ENCODE results near the gene CCR6. TPM values are rescaled to one million over a fixed set of nuclear protein-coding genes. Genes with fewer than 3 reads are reported as not detected.
A peak's percentile ranks its signal among the peaks of the same experiment; 100 is the strongest.

CCR6 gene
- total RNA-seq, 1 experiment from 2014 or later = not detected

DNA sequence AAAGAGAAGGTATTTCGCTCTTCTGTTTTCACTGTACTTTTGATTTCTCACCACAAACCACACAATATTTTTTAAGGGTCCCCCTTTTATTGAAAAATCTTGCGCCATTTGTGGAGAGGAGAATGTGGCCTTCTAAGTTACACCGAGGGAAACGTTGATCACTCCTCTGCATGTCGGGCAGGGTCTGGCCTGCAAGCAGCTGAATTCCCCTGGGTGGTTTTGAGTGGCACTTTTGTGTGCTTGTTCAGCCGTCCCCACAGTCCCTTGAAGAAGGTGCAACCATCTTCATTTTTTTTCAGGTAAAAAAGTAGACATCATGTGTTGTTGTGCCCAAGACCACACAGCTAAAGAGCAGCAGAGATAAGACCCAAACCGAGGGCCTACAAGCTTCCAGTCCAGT lies 28.8 kb downstream of the CCR6 start:
- Histone ChIP-seq H3K4me2 (ENCODE audit: insufficient read depth, insufficient read length, low read length) (no peak overlapping the region), H2BK120ac (ENCODE audit: low read depth, low read length, poor library complexity, severe bottlenecking) (no peak overlapping the region), H4K20me1 (ENCODE audit: control insufficient read depth, insufficient read depth, insufficient read length) (no peaks in the 10 kb centered on the region), H3K56ac (ENCODE audit: insufficient read length, low read depth, low read length) (no peak overlapping the region), H3K4ac (ENCODE audit: low read depth, low read length) (no peak overlapping the region), H2AFZ (ENCODE audit: low read length) (no peak overlapping the region), H3T11ph (ENCODE audit: low read length) (no peak overlapping the region), H3K79me1 (ENCODE audit: insufficient read depth, low read depth, low read length, poor library complexity, severe bottlenecking) (no peaks in the 10 kb centered on the region), H2BK12ac (ENCODE audit: insufficient read length, low read depth, low read length) (no peak overlapping the region), H3K9me3 (ENCODE audit: control insufficient read depth, low read depth, low read length) (no peaks in the 10 kb centered on the region), H3K27ac (ENCODE audit: insufficient read length, low read depth, low read length) (no peak overlapping the region), H3K23ac (ENCODE audit: insufficient read length, low read depth, low read length) (no peak overlapping the region), H2BK15ac (ENCODE audit: low read depth, low read length) (no peak overlapping the region), H3K14ac (ENCODE audit: insufficient read depth, low read length) (no peak overlapping the region), H4K91ac (ENCODE audit: insufficient read length, low read depth, low read length) (no peak overlapping the region), H3K23me2 (ENCODE audit: insufficient read length, low read depth, low read length, poor library complexity, severe bottlenecking) (no peaks in the 10 kb centered on the region), H3K18ac (ENCODE audit: insufficient read length, low read depth, low read length) (peak overlapping the region; percentile 14), H3K4me1 (ENCODE audit: insufficient read depth, low read length) (peaks cover 14% of the 10 kb centered on the region), H3K27me3 (ENCODE audit: insufficient read depth, low read length) (no peaks in the 10 kb centered on the region; the same call in 1 of the 2 replicates), H3K79me2 (ENCODE audit: insufficient read depth, low read length) (no peaks in the 10 kb centered on the region), H2AK5ac (ENCODE audit: insufficient read length, low read length) (no peak overlapping the region), H3K9ac (ENCODE audit: extremely low read depth, insufficient read length, low read length) (no peak overlapping the region), H2BK5ac (ENCODE audit: insufficient read length, low read length) (no peak overlapping the region), H4K5ac (ENCODE audit: insufficient read length, low read depth, low read length) (no peak overlapping the region), H4K8ac (replicated peaks; ENCODE audit: insufficient read length, low read depth, low read length) (no peak overlapping the region), H2BK20ac (ENCODE audit: low read depth, low read length, poor library complexity, severe bottlenecking) (no peak overlapping the region)
- no peak for DNase-seq
- H3K36me3 Mint-ChIP-seq (ENCODE audit: insufficient read depth in 1 of 3, low read depth in 3 of 3) = peaks cover 0 to 13% (median 9%) of the 10 kb centered on the region in 3 experiments; a peak in 5 of 7 replicates
- no CpG with 5 or more reads among the region's 7 CpGs for WGBS (ENCODE audit: extremely low coverage, insufficient read length, low lambda C conversion rate)
- no peak overlapping the region for H3K27ac Mint-ChIP-seq
- H3K9me3 Mint-ChIP-seq = peaks cover 5 to 6% of the 10 kb centered on the region in 2 experiments; a peak in 4 of 5 replicates
- TF ChIP-seq, protein P1, sequence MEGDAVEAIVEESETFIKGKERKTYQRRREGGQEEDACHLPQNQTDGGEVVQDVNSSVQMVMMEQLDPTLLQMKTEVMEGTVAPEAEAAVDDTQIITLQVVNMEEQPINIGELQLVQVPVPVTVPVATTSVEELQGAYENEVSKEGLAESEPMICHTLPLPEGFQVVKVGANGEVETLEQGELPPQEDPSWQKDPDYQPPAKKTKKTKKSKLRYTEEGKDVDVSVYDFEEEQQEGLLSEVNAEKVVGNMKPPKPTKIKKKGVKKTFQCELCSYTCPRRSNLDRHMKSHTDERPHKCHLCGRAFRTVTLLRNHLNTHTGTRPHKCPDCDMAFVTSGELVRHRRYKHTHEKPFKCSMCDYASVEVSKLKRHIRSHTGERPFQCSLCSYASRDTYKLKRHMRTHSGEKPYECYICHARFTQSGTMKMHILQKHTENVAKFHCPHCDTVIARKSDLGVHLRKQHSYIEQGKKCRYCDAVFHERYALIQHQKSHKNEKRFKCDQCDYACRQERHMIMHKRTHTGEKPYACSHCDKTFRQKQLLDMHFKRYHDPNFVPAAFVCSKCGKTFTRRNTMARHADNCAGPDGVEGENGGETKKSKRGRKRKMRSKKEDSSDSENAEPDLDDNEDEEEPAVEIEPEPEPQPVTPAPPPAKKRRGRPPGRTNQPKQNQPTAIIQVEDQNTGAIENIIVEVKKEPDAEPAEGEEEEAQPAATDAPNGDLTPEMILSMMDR (conservative IDR thresholded peaks at IDR 0.05) = no peak
- peaks cover 28 to 44% of the 10 kb centered on the region in 2 experiments for H3K4me1 Mint-ChIP-seq
- no peak overlapping the region for H3K4me3 Mint-ChIP-seq
- H3K27me3 Mint-ChIP-seq (ENCODE audit: low read depth) = peaks cover 14% of the 10 kb centered on the region
